GM19025 (cell line): ENCODE results near the gene NEXMIF.
A peak's percentile ranks its signal among the peaks of the same experiment; 100 is the strongest.
"Not testable (repeated sequence)": the region's sequence is repeated elsewhere in the genome, so short reads cannot be mapped to it uniquely, and the experiment has no call there.

ENCODE experiments used
- ATAC-seq: cut with Tn5 transposase; IDR thresholded peaks from one replicate; pipeline ENCODE4 v1.9.1; 2021; ENCODE audit warnings: mild to moderate bottlenecking, low read depth, moderate library complexity; ENCODE audit not compliant: unreplicated experiment

Gene NEXMIF

GRCh38 chrX:74925225-74926088 is at the start of gene NEXMIF:
Gene NEXMIF (minus strand): TSS chrX:74925452.
- peak; percentile 51 for ATAC-seq

- ATAC-seq, result not testable (repeated sequence)
Observed at GRCh38 chrX:74961962-74962361, 36.7 kb upstream of the NEXMIF start.

DNA sequence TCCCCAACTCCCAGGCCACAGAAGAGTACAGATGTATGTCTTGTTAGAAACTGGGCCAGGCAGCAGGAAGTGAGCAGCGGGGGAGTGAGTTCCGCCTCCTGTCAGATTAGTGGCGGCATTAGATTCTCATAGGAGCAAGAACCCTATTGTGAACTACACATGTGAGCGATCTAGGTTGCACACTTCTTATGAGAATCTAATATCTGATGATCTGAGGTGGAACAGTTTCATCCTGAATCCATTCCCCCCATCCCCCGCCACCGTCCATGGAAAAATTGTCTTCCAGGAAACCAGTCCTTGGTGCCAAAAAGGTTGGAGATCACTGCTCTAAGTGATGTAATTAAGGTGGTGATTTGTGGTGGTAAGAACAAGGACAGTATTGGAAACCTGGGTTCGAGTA is 24.5 kb upstream of the NEXMIF start:
- ATAC-seq, result no peak

- ATAC-seq, result no peak
Observed at GRCh38 chrX:74940414-74940813, 15.2 kb upstream of the NEXMIF start.

- ATAC-seq, result no peak
Observed at GRCh38 chrX:74931214-74931613, 6.0 kb upstream of the NEXMIF start.

DNA sequence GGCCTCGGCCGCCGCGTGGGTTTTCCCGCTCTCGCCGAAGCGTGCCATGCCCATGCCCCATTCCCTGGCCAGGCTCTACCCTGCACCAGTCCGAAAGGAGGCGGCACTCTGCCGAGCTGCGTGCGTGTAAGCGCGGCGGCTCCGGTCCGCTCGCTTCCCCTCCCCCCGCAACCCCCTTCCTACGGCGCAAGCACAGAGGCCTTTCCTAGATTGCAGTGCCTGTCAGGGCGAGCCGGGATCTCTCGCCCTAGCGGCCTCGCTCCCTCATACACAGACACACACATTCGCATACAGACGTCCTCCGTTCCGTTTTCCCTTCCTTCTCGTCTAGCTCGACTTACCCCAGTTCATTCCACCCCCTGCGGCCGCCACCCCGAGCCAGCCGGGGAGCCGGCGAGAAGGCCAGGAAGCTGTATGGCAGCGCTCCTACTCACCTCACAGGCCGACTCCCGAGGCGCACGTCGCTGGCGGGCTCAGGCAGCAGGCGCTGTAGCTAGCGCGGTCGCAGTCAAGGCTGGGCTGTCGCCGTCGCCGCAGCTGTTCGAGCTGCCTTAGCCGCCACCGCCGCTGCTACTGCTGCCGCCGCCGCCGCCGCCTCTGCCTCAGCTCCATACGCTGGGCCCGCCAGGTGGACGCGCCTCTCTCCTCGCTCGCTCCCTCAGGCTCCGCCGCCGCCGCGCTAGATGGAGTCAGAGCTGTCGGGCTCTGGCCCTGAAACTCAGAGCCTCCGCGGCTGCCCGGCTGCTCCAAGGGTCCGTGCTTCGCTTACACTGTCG is 615 bp downstream of the NEXMIF start:
- peak; percentile 56 for ATAC-seq

- peak; percentile 18 for ATAC-seq
Observed at GRCh38 chrX:74923942-74924448, 1.3 kb downstream of the NEXMIF start.

DNA sequence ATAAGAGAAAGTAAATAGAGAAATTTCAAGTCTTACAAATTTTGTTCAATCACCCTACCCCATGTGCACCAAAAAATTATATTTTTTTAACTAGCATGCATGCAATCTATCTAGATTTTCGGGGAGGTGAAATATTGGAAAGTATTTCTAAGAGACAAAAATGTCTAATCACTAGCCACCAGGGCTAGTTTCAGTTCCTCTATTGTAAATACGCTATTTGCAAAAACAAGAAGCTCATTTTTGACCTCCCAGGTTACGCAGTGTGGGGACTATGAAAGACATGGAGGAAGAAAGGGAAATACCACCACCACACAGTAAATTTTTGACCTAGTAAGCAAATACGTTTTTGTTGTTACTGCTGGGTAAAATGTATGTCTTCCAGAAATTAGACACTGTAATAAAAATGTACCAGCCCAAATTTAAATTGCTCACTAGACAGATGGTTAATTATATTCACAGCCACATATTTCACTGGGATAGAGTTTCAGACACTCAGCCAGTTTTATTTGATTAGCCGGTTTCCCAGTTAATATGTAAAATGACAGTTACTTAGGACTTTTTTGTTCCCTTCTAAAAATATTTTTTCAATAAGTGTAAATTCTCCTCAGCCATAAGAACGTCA is 2.2 kb downstream of the NEXMIF start:
- peak; percentile 47 for ATAC-seq

- peak; percentile 85 for ATAC-seq
Observed at GRCh38 chrX:74911494-74911893, 13.8 kb downstream of the NEXMIF start.

DNA sequence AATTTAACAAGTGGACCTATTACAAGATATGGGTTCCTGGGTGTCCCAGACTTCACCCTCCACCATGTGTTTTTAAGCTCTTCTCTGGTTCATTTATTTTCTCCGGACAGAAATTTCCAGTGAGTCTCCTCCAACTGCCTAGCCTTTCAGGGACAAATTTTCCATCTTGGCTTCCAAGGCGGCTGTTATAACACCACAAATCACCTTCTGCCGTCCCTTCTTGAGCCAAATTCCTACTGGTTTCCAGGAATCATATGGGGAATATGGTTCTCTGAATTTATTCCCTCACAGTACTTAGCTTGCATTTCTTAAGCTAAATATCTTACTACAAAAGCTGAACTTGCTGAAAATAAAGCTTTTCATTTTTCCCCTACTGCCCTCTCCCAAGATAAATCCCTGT is 18.8 kb downstream of the NEXMIF start:
- no peak for ATAC-seq

DNA sequence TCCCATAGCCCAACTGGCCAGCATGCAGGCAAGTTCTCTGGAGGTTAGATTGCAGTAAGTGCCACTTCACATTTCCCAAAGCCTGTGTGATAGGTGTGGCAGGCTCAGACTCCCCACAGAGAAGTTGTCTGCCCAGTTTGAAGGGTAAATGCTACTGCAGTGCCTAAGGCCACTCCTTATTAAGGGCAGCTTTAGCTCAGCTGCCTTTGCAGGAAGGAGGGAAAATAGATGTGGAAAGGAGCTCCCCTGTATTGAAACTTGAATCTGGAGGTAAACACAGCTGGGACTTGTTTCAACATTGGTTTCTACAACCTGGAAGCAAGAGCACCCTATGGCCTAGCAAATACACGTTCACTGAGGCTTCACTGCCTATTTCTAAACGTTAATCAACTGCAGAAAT is 22.4 kb downstream of the NEXMIF start:
- ATAC-seq, result no peak

GRCh38 chrX:74892561-74892960 is 32.7 kb downstream of the NEXMIF start:
- no peak for ATAC-seq

- peak; percentile 95 for ATAC-seq
Observed at GRCh38 chrX:74890676-74891430, 34.4 kb downstream of the NEXMIF start.

- not testable (repeated sequence) for ATAC-seq
Observed at GRCh38 chrX:74882383-74882782, 42.9 kb downstream of the NEXMIF start.

GRCh38 chrX:74865725-74866124 is 59.5 kb downstream of the NEXMIF start:
- ATAC-seq, result no peak

DNA sequence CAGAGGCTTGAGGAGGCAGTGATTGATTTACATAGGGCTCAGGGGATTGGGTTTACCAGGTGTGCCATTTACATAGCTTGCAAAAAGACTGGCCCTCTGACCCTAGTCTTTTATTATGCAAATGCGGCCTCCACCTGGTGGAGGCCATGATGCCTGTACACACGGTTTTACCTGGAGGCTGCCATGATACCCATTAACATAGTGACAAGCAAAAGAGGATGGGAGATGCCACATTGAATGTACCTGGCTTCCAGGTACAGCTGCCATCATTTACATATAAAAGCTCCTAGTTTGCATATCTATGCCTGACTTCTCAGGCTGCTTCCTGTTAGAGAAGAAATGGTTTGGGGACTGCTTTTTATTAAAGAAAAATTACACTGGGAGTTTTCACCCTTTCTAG is 72.0 kb downstream of the NEXMIF start:
- ATAC-seq, result no peak

DNA sequence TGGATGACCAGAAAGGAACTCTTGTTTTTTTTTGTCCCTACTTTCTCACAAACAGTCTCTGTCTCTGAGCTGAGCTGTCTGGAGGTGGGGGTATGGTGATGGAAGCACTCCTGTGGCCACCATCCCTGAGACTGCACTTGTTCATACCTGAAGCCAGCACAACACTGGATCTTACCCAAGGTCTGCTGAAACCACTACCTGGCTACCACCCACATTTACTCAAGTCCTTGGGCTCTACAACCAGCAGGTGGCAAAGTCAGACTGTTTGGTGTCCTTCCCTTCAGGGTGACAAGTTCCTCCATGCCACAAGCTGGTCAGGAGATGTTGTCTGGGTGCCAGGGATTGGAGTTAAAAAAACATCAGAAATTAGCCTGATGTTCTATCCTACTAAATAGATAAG is 89.7 kb downstream of the NEXMIF start:
- no peak for ATAC-seq

- not testable (repeated sequence) for ATAC-seq
Observed at GRCh38 chrX:74819797-74820196, 105.5 kb downstream of the NEXMIF start.

DNA sequence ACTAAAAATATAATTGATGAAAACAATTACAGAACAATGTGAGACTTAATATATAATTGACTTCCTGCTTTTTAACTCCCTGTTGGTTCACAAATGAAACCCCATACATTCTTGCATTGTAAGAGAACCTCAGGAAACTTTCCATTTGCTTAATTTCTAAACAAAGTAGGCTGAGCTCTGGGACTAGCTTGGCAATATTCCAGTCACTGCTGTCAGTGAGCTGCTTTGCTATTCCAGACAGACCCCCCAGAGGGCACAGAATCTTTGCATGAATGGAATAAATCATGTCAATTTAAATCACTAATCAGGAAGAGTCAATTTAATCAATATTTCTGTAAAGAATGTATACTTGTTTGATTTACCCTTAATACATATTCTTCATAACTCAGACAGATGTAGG is 110.6 kb downstream of the NEXMIF start:
- no peak for ATAC-seq

DNA sequence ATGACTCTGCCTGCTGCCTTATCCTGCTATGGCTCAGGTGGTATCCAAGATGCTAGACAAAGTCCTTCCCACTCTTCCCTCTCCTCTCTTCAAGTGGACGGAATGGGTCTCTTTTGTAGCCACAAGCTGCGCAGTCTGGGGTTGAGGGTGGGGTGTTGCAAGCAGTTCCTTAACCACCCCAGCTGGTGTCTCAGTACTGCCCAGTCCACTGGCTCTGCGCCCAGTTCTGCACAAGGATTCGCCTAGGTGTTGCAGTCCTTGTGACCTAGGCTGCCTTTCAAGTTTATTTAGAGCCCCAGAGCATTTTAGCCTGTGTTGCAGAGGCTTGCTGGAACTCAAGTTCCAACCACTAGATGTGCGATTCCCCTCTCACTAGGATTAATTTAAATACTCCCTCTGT is 120.7 kb downstream of the NEXMIF start:
- no peak for ATAC-seq
